ENCODE data around the gene GPR143.
"Not testable (repeated sequence)": the region's sequence is repeated elsewhere in the genome, so short reads cannot be mapped to it uniquely, and the experiment has no call there.

GPR143 gene
- long read RNA-seq: 0 reads

- H3K27ac ChIP-seq (replicated peaks): no peak within 1 kb of the TSS
- no peaks in the 10 kb centered on the region for H3K27me3 ChIP-seq (ENCODE audit: insufficient read depth, poor library complexity, severe bottlenecking)
- H3K4me3 ChIP-seq (replicated peaks; ENCODE audit: insufficient read depth, low read length): no peak within 1 kb of the TSS
- no peak for DNase-seq (ENCODE audit: low read depth in 1 of 2, low spot score in 1 of 2)
- no peak for TF ChIP-seq SPI1 (IDR thresholded peaks at IDR 0.05; ENCODE audit: borderline replicate concordance, low read depth)
- no peak for TF ChIP-seq REST (IDR thresholded peaks at IDR 0.05; ENCODE audit: insufficient replicate concordance, low read depth)
- TF ChIP-seq POLR2AphosphoS5 (IDR thresholded peaks at IDR 0.05; ENCODE audit: low read depth): no peak
- TF ChIP-seq GABPA (IDR thresholded peaks at IDR 0.05; ENCODE audit: low read depth): no peak
- no peak for TF ChIP-seq CTCF (IDR thresholded peaks at IDR 0.05; ENCODE audit: insufficient read depth, low read length)
These were observed at the start of gene GPR143 for GRCh38 chrX:9765737-9766097. Gene GPR143, minus strand, starts transcription at chrX:9765847. Its CDS starts 30 bp downstream, at chrX:9765817.

GRCh38 chrX:9811086-9811485 lies 45.4 kb upstream of the GPR143 start:
- not testable (repeated sequence) for DNase-seq (ENCODE audit: low read depth in 1 of 2, low spot score in 1 of 2); H3K27me3 ChIP-seq (ENCODE audit: insufficient read depth, poor library complexity, severe bottlenecking); H3K27ac ChIP-seq (replicated peaks); H3K4me3 ChIP-seq (replicated peaks; ENCODE audit: insufficient read depth, low read length)

GRCh38 chrX:9809876-9810275 lies 44.2 kb upstream of the GPR143 start:
- not testable (repeated sequence) for DNase-seq (ENCODE audit: low read depth in 1 of 2, low spot score in 1 of 2); H3K27ac ChIP-seq (replicated peaks); H3K4me3 ChIP-seq (replicated peaks; ENCODE audit: insufficient read depth, low read length); H3K27me3 ChIP-seq (ENCODE audit: insufficient read depth, poor library complexity, severe bottlenecking)

- H3K27me3 ChIP-seq (ENCODE audit: insufficient read depth, poor library complexity, severe bottlenecking): no peaks in the 10 kb centered on the region
- H3K27ac ChIP-seq (replicated peaks): no peak overlapping the region
- no peak for TF ChIP-seq SPI1 (IDR thresholded peaks at IDR 0.05; ENCODE audit: borderline replicate concordance, low read depth)
- no peak for TF ChIP-seq CTCF (IDR thresholded peaks at IDR 0.05; ENCODE audit: insufficient read depth, low read length)
- no peak for TF ChIP-seq POLR2AphosphoS5 (IDR thresholded peaks at IDR 0.05; ENCODE audit: low read depth)
- no peak for TF ChIP-seq REST (IDR thresholded peaks at IDR 0.05; ENCODE audit: insufficient replicate concordance, low read depth)
- no peak for TF ChIP-seq GABPA (IDR thresholded peaks at IDR 0.05; ENCODE audit: low read depth)
- DNase-seq (ENCODE audit: low read depth in 1 of 2, low spot score in 1 of 2): no peak
- no peak overlapping the region for H3K4me3 ChIP-seq (replicated peaks; ENCODE audit: insufficient read depth, low read length)
These were observed 41.9 kb upstream of the GPR143 start for GRCh38 chrX:9807355-9808182.

- no peak for TF ChIP-seq REST (IDR thresholded peaks at IDR 0.05; ENCODE audit: insufficient replicate concordance, low read depth)
- DNase-seq (ENCODE audit: low read depth in 1 of 2, low spot score in 1 of 2): no peak
- H3K4me3 ChIP-seq (replicated peaks; ENCODE audit: insufficient read depth, low read length): no peak overlapping the region
- H3K27ac ChIP-seq (replicated peaks): no peak overlapping the region
- H3K27me3 ChIP-seq (ENCODE audit: insufficient read depth, poor library complexity, severe bottlenecking): no peaks in the 10 kb centered on the region
These were observed 40.3 kb upstream of the GPR143 start for GRCh38 chrX:9805956-9806355.

All from HL-60 (cell line).